GM18498 (cell line): ENCODE results near the gene CTAGE4.
"Not testable (repeated sequence)": the region's sequence is repeated elsewhere in the genome, so short reads cannot be mapped to it uniquely, and the experiment has no call there.

Experiments
- ATAC-seq: cut with Tn5 transposase; IDR thresholded peaks from one replicate; pipeline ENCODE4 v1.9.1; 2021; ENCODE audit warnings: mild to moderate bottlenecking, moderate library complexity; ENCODE audit not compliant: unreplicated experiment

Gene CTAGE4

DNA sequence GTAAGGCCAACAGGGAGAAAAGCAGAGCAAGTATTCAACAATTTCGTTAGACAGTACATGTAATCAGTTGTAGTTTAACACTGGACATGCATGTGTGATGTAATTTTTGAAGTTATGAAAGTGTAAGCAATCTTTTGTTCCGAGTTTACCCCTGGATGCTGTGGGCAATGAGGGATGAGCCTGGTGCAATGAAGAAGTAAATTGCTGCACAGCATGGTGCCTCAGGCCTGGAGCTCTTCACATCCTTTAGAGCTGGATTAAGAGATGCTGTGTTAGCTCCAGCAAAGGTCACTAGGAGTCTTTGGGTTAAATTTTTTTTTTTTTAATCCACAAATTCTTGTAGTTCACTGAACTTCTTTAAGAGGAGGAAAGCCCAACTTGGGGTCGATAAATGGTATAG is 19.8 kb downstream of the CTAGE4 start:
- ATAC-seq = not testable (repeated sequence)

DNA sequence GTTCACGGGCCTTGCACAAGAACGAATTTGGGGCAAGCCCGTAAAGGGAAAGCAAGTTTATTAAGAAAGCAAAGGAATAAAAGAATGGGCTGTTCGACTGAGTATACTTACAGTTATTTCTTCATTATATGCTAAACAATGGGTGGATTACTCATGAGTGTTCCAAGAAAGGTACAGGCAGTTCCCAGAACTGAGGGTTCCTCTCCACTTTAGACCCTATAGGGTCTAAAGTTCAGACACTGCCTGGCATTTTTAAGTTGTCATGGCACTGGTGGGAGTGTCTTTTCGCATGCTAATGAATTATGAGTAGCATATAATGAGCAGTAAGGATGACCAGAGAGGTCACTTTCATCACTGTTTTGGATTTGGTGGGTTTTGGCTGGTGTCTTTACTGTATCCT is 22.0 kb downstream of the CTAGE4 start:
- not testable (repeated sequence) for ATAC-seq

- not testable (repeated sequence) for ATAC-seq
Observed at GRCh38 chr7:144217200-144217599, 33.9 kb downstream of the CTAGE4 start.

- ATAC-seq = not testable (repeated sequence)
Observed at GRCh38 chr7:144218581-144218980, 35.3 kb downstream of the CTAGE4 start.

DNA sequence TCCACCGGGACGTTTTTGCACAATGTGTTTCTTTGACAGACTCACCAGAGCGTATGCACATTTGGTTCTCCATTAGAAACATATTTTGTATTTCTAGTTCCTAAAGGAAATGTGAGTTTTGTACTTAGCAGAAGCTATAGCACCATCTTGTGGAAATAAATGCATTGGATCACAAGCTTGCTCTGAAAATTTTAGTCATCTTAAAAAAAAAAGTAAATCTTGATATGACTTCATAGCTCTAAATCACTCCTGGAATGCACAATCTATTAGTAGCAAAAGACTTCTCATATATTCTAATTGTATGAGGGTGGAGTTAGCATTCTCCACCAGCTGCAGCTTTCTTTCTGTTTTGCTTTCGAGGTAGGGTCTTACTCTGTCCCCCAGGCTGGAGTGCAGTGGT is 35.9 kb downstream of the CTAGE4 start:
- ATAC-seq = not testable (repeated sequence)

DNA sequence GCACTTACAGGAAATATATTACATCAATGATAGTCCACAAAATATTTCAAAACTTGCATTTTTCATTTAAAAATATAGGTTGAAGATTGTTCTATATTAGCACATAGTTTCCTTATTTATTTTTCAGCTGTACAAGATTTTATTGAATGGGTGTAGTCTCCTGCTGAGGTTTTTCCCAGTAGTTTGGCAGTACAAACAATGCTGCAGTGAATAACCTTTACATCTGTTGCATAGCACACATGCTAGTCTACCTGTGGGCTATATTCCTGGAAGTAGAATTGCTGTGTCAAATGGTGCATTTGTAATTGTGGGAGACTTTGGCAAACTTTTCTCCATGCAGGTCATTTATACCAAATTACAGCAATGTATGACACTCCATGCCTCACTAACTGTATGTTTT is 37.3 kb downstream of the CTAGE4 start:
- not testable (repeated sequence) for ATAC-seq

- ATAC-seq = not testable (repeated sequence)
Observed at GRCh38 chr7:144223675-144224074, 40.4 kb downstream of the CTAGE4 start.

DNA sequence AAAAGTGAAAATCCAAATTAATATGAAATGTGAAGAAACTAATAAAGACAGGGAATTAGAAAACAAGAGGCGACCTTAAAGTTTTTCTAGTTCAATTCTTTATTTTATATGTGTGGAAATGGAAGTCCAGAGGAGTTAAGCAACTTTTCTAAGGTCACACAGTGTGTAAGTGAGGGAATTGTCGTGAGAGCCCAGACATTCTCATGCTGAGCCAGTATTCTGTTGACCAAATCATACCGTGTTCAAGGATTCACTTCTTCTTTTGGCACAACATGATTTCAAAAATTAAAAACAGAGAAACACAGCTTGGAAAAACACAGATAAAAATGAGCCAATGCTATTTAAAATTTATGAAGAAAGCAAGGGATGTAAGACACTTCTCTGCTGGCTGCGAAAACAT is 43.6 kb downstream of the CTAGE4 start:
- ATAC-seq = not testable (repeated sequence)

DNA sequence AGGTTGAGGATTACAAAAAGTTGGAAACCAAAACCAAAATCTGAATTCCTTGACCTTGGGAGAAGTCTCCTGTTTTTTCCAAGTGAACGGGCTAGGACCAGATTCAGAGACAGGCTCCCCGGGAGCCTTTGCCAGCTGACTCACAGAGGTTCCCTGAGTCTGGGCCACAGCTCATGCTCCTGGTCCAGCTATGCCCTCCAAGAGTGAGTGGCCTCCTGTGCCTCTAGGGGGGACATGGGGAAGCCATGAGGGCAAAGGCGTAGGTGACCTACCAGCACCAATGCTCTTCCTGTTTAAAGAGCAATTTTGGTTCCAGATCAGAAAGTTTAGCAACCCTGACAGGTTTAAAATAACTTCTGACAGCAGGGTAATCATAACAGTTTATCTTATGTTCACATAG is 45.5 kb downstream of the CTAGE4 start:
- ATAC-seq = not testable (repeated sequence)

- ATAC-seq = not testable (repeated sequence)
Observed at GRCh38 chr7:144231027-144231426, 47.8 kb downstream of the CTAGE4 start.

DNA sequence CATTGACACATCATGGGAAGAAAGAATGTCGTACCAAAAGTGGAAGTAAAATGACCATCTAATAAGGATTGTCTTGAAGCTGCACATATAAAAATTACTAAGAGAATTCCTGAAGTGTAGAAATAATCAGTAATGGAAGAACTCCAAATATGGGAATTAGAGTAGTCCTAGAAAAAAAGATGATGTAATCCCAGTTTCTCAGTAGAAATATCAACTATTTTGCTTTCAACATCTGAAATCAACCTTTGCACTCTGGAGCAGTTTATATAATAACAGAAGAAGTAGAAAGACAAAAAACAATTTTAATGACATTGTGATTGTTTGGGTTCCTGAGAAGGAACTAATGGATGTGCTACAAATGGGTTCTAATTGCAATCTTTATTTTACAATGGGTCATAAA is 49.8 kb downstream of the CTAGE4 start:
- ATAC-seq = not testable (repeated sequence)
